Endothelial cell of umbilical vein (primary cell): ENCODE results near the gene SULT4A1.

Experiments used
- CTCF ChIP-seq, 2 donors: IDR thresholded peaks; 1 replicate in 1 of 2; 2 replicates in 1 of 2; pipeline ENCODE4 v1.5.1; 2011; ENCODE audit warnings: low read length in 2 of 2, mild to moderate bottlenecking in 2 of 2, moderate library complexity in 2 of 2, control low read depth in 1 of 2, inconsistent platforms in 1 of 2, low read depth in 1 of 2; ENCODE audit not compliant: insufficient read depth in 1 of 2; ENCODE audit errors: extremely low read depth in 1 of 2
- EZH2 ChIP-seq: IDR thresholded peaks from 2 replicates; pipeline ENCODE4 v1.6.1; 2012; ENCODE audit warnings: borderline replicate concordance, low read depth, mild to moderate bottlenecking, moderate library complexity, low read length, inconsistent platforms; ENCODE audit not compliant: severe bottlenecking
- MAX ChIP-seq: IDR thresholded peaks from 2 replicates; pipeline ENCODE4 v1.6.1; 2011; ENCODE audit not compliant: insufficient read depth, insufficient read length
- POLR2A ChIP-seq: IDR thresholded peaks from 2 replicates; pipeline ENCODE4 v1.6.1; 2012; ENCODE audit warnings: low read depth, mild to moderate bottlenecking, control low read depth, low read length
- POLR2AphosphoS5 ChIP-seq: IDR thresholded peaks from 2 replicates; pipeline ENCODE4 v1.6.1; 2012; ENCODE audit warnings: low read depth, mild to moderate bottlenecking, control low read depth, low read length, moderate library complexity; ENCODE audit not compliant: insufficient read depth

- TF ChIP-seq CTCF (IDR thresholded peaks at IDR 0.05; ENCODE audit: extremely low read depth in 1 of 2, insufficient read depth in 1 of 2, low read depth in 1 of 2, low read length in 2 of 2) (no peak), POLR2A (no peak), MAX (no peak), POLR2AphosphoS5 (no peak), EZH2 (no peak)
Measured at GRCh38 chr22:43819931-43820640, 42.2 kb downstream of the SULT4A1 start.
